H1 (cell line): ENCODE results near the gene BLOC1S4. TPM values are rescaled to one million over a fixed set of nuclear protein-coding genes. Genes with fewer than 3 reads are reported as not detected.
"Not testable (repeated sequence)": the region's sequence is repeated elsewhere in the genome, so short reads cannot be mapped to it uniquely, and the experiment has no call there.

Experiments used
- CTCF ChIA-PET: fragments of 300-600 bp; sonication (Branson Sonifier 250); formaldehyde crosslinking; loops from one replicate; lab custom pipeline; 2021; ENCODE audit not compliant: partially characterized antibody; lab: Charles Lee
- POLR2A ChIA-PET: fragments of 300-600 bp; sonication (Branson Sonifier 250); formaldehyde crosslinking; loops from one replicate; lab custom pipeline; 2021; ENCODE audit warnings: inconsistent platforms; ENCODE audit not compliant: partially characterized antibody; lab: Charles Lee
- DNase-seq, 2 experiments: peaks; one replicate each; pipeline versions ENCODE4 v3.0.0 to v3.0.0-alpha.2; 2010 to 2022; ENCODE audit warnings: low spot score in 2 of 2, low read depth in 1 of 2, mixed read lengths in 1 of 2
- FAIRE-seq: peaks from 2 replicates; lab custom pipeline; 2011; peaks lifted over from hg19 to GRCh38; lab: Jason Lieb, UNC
- H2AFZ ChIP-seq: 2 replicates; pipeline ENCODE4 v1.8.1; 2012; ENCODE audit warnings: low read length, inconsistent platforms
- H2AK5ac ChIP-seq: 2 replicates; pipeline ENCODE4 v1.6.1; 2013; ENCODE audit warnings: low read depth, low read length
- H2BK120ac ChIP-seq: replicated peaks from 2 replicates; pipeline ENCODE3; 2013; ENCODE audit warnings: low read depth, low read length, inconsistent platforms
- H2BK12ac ChIP-seq: 2 replicates; pipeline ENCODE4 v1.6.1; 2013; ENCODE audit warnings: low read depth, low read length
- H2BK15ac ChIP-seq: 2 replicates; pipeline ENCODE4 v1.6.1; 2013; ENCODE audit warnings: low read length
- H2BK20ac ChIP-seq: 2 replicates; pipeline ENCODE4 v1.6.1; 2013; ENCODE audit warnings: low read length
- H2BK5ac ChIP-seq: 2 replicates; pipeline ENCODE4 v1.6.1; 2013; ENCODE audit warnings: low read depth, low read length
- H3K14ac ChIP-seq: 2 replicates; pipeline ENCODE4 v1.6.1; 2013; ENCODE audit warnings: inconsistent platforms; ENCODE audit not compliant: insufficient read length
- H3K18ac ChIP-seq: 2 replicates; pipeline ENCODE4 v1.6.1; 2013; ENCODE audit warnings: low read length; ENCODE audit errors: extremely low read depth
- H3K23ac ChIP-seq: 2 replicates; pipeline ENCODE4 v1.6.1; 2013; ENCODE audit warnings: inconsistent platforms; ENCODE audit not compliant: insufficient read length
- H3K23me2 ChIP-seq: 2 replicates; pipeline ENCODE4 v1.6.1; 2013; ENCODE audit warnings: low read depth, low read length
- H3K27ac ChIP-seq: 2 replicates; pipeline ENCODE4 v1.6.1; 2011; ENCODE audit warnings: low read depth, low read length, inconsistent platforms
- H3K27me3 ChIP-seq, 4 experiments: replicated peaks in 1 of 4; 1 replicate in 1 of 4; 2 replicates in 3 of 4; pipeline versions ENCODE4 v1.6.1 to v1.8.1; 2011 to 2013; ENCODE audit warnings: low read length in 3 of 4, mild to moderate bottlenecking in 3 of 4, inconsistent platforms in 2 of 4, mixed read lengths in 2 of 4, moderate library complexity in 1 of 4; ENCODE audit not compliant: control insufficient read depth in 3 of 4, insufficient read depth in 3 of 4; ENCODE audit errors: extremely low read depth in 1 of 4
- H3K36me3 ChIP-seq, 4 experiments: 2 replicates each; pipeline versions ENCODE4 v1.6.1 to v1.8.1; 2011 to 2013; ENCODE audit warnings: mild to moderate bottlenecking in 4 of 4, low read length in 3 of 4, moderate library complexity in 2 of 4, control low read depth in 1 of 4, inconsistent platforms in 1 of 4; ENCODE audit not compliant: insufficient read depth in 4 of 4, control insufficient read depth in 2 of 4
- H3K4ac ChIP-seq: replicated peaks from 2 replicates; pipeline ENCODE3; 2013; ENCODE audit warnings: low read length, low read depth, mixed read lengths, inconsistent platforms; ENCODE audit not compliant: insufficient read length
- H3K4me1 ChIP-seq, 4 experiments: replicated peaks in 1 of 4; 1 replicate in 1 of 4; 2 replicates in 3 of 4; pipeline versions ENCODE4 v1.6.1 to v1.8.1; 2011 to 2013; ENCODE audit warnings: low read length in 3 of 4, inconsistent platforms in 2 of 4, mixed read lengths in 1 of 4; ENCODE audit not compliant: insufficient read depth in 4 of 4, control insufficient read depth in 3 of 4
- H3K4me2 ChIP-seq, 2 experiments: 2 replicates each; pipeline versions ENCODE4 v1.6.1 to v1.8.1; 2011 to 2013; ENCODE audit warnings: low read depth in 2 of 2, low read length in 2 of 2, control low read depth in 1 of 2, inconsistent platforms in 1 of 2, mild to moderate bottlenecking in 1 of 2; ENCODE audit not compliant: insufficient read depth in 1 of 2
- H3K4me3 ChIP-seq, 4 experiments: fragments of 200-600, 300-600 bp in 1 of 4; sonication (generic), shearing (Covaris generic), sonication (Bioruptor Twin) in 1 of 4; 2 replicates each; pipeline versions ENCODE4 v1.5.1 to v1.8.1; 2011 to 2016; ENCODE audit warnings: low read length in 4 of 4, low read depth in 3 of 4, control low read depth in 2 of 4, inconsistent platforms in 2 of 4, mild to moderate bottlenecking in 2 of 4, mixed read lengths in 1 of 4, moderate library complexity in 1 of 4; ENCODE audit not compliant: insufficient read depth in 2 of 4; ENCODE audit errors: extremely low read depth in 1 of 4
- H3K56ac ChIP-seq: replicated peaks from 2 replicates; pipeline ENCODE3; 2013; ENCODE audit warnings: low read depth, mild to moderate bottlenecking, mixed read lengths, low read length, inconsistent platforms; ENCODE audit not compliant: insufficient read length
- H3K79me1 ChIP-seq: 2 replicates; pipeline ENCODE4 v1.6.1; 2013; ENCODE audit warnings: low read depth, low read length, control low read depth
- H3K79me2 ChIP-seq, 2 experiments: 2 replicates each; pipeline versions ENCODE4 v1.6.1 to v1.8.1; 2012 to 2013; ENCODE audit warnings: low read length in 2 of 2, mild to moderate bottlenecking in 2 of 2, inconsistent platforms in 1 of 2; ENCODE audit not compliant: insufficient read depth in 2 of 2, control insufficient read depth in 1 of 2
- H3K9ac ChIP-seq, 4 experiments: replicated peaks in 1 of 4; 1 replicate in 1 of 4; 2 replicates in 3 of 4; pipeline versions ENCODE4 v1.6.1 to v1.8.1; 2011 to 2013; ENCODE audit warnings: low read depth in 3 of 4, low read length in 3 of 4, control low read depth in 2 of 4, mild to moderate bottlenecking in 2 of 4, moderate library complexity in 2 of 4, inconsistent platforms in 1 of 4; ENCODE audit errors: extremely low read depth in 1 of 4
- H3K9me3 ChIP-seq, 2 experiments: 2 replicates each; pipeline versions ENCODE4 v1.6.1 to v1.8.1; 2012 to 2013; ENCODE audit warnings: mild to moderate bottlenecking in 2 of 2, moderate library complexity in 2 of 2, control low read depth in 1 of 2, inconsistent platforms in 1 of 2, low read depth in 1 of 2, low read length in 1 of 2, mixed read lengths in 1 of 2; ENCODE audit not compliant: insufficient read depth in 2 of 2
- H4K20me1 ChIP-seq, 2 experiments: replicated peaks in 1 of 2; 2 replicates each; pipeline versions ENCODE3 to v1.8.1; 2011 to 2013; ENCODE audit warnings: inconsistent platforms in 2 of 2, low read length in 2 of 2, mild to moderate bottlenecking in 1 of 2; ENCODE audit not compliant: insufficient read depth in 2 of 2, control insufficient read depth in 1 of 2
- H4K5ac ChIP-seq: 2 replicates; pipeline ENCODE4 v1.6.1; 2013; ENCODE audit warnings: low read length, low read depth, mixed read lengths, inconsistent platforms; ENCODE audit not compliant: insufficient read length
- H4K8ac ChIP-seq: 2 replicates; pipeline ENCODE4 v1.8.0; 2013; ENCODE audit warnings: mild to moderate bottlenecking, moderate library complexity, low read length, inconsistent platforms; ENCODE audit not compliant: insufficient read depth; ENCODE audit errors: extremely low read depth
- H4K91ac ChIP-seq: replicated peaks from 2 replicates; pipeline ENCODE3; 2013; ENCODE audit warnings: low read length, mixed read lengths, inconsistent platforms; ENCODE audit not compliant: insufficient read length
- TBP ChIP-seq: IDR thresholded peaks from 2 replicates; pipeline ENCODE4 v1.6.1; 2011; ENCODE audit warnings: low read depth, low read length, improper control_type of control experiment
- TEAD4 ChIP-seq: IDR thresholded peaks from 2 replicates; pipeline ENCODE4 v1.6.1; 2012; ENCODE audit warnings: low read depth, low read length, inconsistent platforms, mixed read lengths
- WGBS, 2 experiments: shearing (Covaris generic) in 1 of 2; methylation state at CpG; one replicate each; pipeline versions ENCODE4 v1.1.6 to v1.1.7; 2013 to 2015; ENCODE audit warnings: low lambda C conversion rate in 2 of 2, mixed read lengths in 2 of 2, inconsistent platforms in 1 of 2, low coverage in 1 of 2, missing lambda C conversion rate in 1 of 2; ENCODE audit not compliant: insufficient replicate concordance in 2 of 2, insufficient coverage in 1 of 2, insufficient read length in 1 of 2; ENCODE audit errors: extremely low coverage in 1 of 2, missing lambda C conversion rate in 1 of 2; 5-methylcytosine and 5-hydroxymethylcytosine counted together
- polyA plus RNA-seq, 7 experiments: library from polyadenylated mRNA; depleted of rRNA in 3 of 7; stranded (reverse) in 5 of 7; unstranded in 2 of 7; fragments of >200 nt in 5 of 7; fragments of 200-250 nt in 2 of 7; gene quantifications; 1 replicate in 5 of 7; 2 replicates in 1 of 7; 4 replicates in 1 of 7; pipeline versions ENCODE4 v1.2.1 to v1.2.3, GENCODE V29; 2011 to 2013; ENCODE audit warnings: missing spikeins in 2 of 7, mixed read lengths in 2 of 7
- total RNA-seq: library from RNA; stranded (reverse); fragmentation: NEBNext Ultra II Directional; extraction: Animal tissue kit (Norgen Biotek cat#: 25700); gene quantifications from 2 replicates; pipeline ENCODE4 v1.2.1, GENCODE V29; 2021

Gene BLOC1S4
- total and polyA plus RNA-seq, 2 of the 8 experiments (the other 6 are each of a cell fraction or from before 2014, with no cell fraction given): 19.1 to 27.8 TPM

- no peak for TF ChIP-seq TEAD4
- TF ChIP-seq TBP: no peak
Observed at GRCh38 chr4:6755088-6755753, 39.2 kb downstream of the BLOC1S4 start (continued).

- H2BK120ac ChIP-seq, H4K8ac ChIP-seq, H3K79me1 ChIP-seq, H3K9me3 ChIP-seq, DNase-seq, H4K20me1 ChIP-seq, H2BK20ac ChIP-seq, H4K91ac ChIP-seq, H3K79me2 ChIP-seq, H3K27me3 ChIP-seq, H2AK5ac ChIP-seq, H3K4me2 ChIP-seq, H2BK5ac ChIP-seq, H3K4me1 ChIP-seq, H3K23me2 ChIP-seq, POLR2A ChIA-PET, H3K18ac ChIP-seq, H3K9ac ChIP-seq, H4K5ac ChIP-seq, H2BK15ac ChIP-seq, H3K4ac ChIP-seq, H2BK12ac ChIP-seq, H3K14ac ChIP-seq, FAIRE-seq, H3K36me3 ChIP-seq, H3K27ac ChIP-seq, H2AFZ ChIP-seq, H3K23ac ChIP-seq, H3K56ac ChIP-seq, H3K4me3 ChIP-seq: not testable (repeated sequence)
- WGBS, 2 experiments: 93% methylated on average over 2 of the region's 6 CpGs; no CpG with 5 or more reads in 1 of the 2 experiments
- CTCF ChIA-PET: interaction anchor here (1.0 kb wide), 1 partner anchor 12 kb away, joined by 3 read pairs; no protein-coding TSS in a partner anchor
Observed at GRCh38 chr4:6756345-6756744, 40.4 kb downstream of the BLOC1S4 start.
